Urinary bladder (tissue), 4 donors: ENCODE data around the gene INHBE. TPM values are rescaled to one million over a fixed set of nuclear protein-coding genes. Genes with fewer than 3 reads are reported as not detected.

Source experiments
- DNase-seq: peaks from one replicate; pipeline ENCODE4 v3.0.0-alpha.2; 2015; ENCODE audit errors: extremely low spot score
- H3K27ac ChIP-seq: one replicate; pipeline ENCODE4 v1.5.1; 2013; ENCODE audit warnings: low read depth, mild to moderate bottlenecking, moderate library complexity
- H3K36me3 ChIP-seq: one replicate; pipeline ENCODE4 v1.6.1; 2013; ENCODE audit warnings: mild to moderate bottlenecking, moderate library complexity; ENCODE audit not compliant: insufficient read depth
- H3K4me1 ChIP-seq: one replicate; pipeline ENCODE4 v1.6.1; 2013; ENCODE audit warnings: mild to moderate bottlenecking, moderate library complexity; ENCODE audit not compliant: insufficient read depth
- H3K4me3 ChIP-seq: one replicate; pipeline ENCODE4 v1.5.1; 2013; ENCODE audit warnings: low read depth, low read length
- WGBS: extraction: QIAGEN DNeasy Blood & Tissue Kit; methylation state at CpG from one replicate; pipeline ENCODE4 v1.1.7; 2013; 5-methylcytosine and 5-hydroxymethylcytosine counted together
- polyA plus RNA-seq: library from polyadenylated mRNA; stranded (reverse); fragments of 200-250 nt; gene quantifications from one replicate; pipeline ENCODE4 v1.2.3, GENCODE V29; 2013
- total RNA-seq: library from RNA; depleted of rRNA; stranded (reverse); fragments of >200 nt; gene quantifications from one replicate; pipeline ENCODE4 v1.2.3, GENCODE V29; 2014
- donor health status: healthy with polysubstance abuse.
- donor health status: healthy.

INHBE gene
- total and polyA plus RNA-seq, 2 donors = 0.09 TPM; not detected in 1

DNA sequence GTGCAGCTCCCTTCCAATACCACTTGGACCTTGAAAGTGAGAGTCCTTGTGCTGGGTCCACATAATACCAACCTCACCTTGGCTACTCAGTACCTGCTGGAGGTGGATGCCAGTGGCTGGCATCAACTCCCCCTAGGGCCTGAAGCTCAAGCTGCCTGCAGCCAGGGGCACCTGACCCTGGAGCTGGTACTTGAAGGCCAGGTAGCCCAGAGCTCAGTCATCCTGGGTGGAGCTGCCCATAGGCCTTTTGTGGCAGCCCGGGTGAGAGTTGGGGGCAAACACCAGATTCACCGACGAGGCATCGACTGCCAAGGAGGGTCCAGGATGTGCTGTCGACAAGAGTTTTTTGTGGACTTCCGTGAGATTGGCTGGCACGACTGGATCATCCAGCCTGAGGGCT, 5.7 kb upstream of the INHBE start:
- H3K36me3 ChIP-seq = no peaks in the 10 kb centered on the region
- DNase-seq = no peak
- H3K27ac ChIP-seq = no peak overlapping the region
- no peaks in the 10 kb centered on the region for H3K4me1 ChIP-seq
- H3K4me3 ChIP-seq = no peak overlapping the region
- 97% methylated on average over 7 of the region's 7 CpGs for WGBS

- DNase-seq = no peak
- Histone ChIP-seq H3K36me3 (no peaks in the 10 kb centered on the region), H3K4me1 (no peaks in the 10 kb centered on the region), H3K4me3 (no peak overlapping the region), H3K27ac (no peak overlapping the region)
- 98% methylated on average over 3 of the region's 3 CpGs for WGBS
These were observed 5.0 kb upstream of the INHBE start for GRCh38 chr12:57450057-57450456.

DNA sequence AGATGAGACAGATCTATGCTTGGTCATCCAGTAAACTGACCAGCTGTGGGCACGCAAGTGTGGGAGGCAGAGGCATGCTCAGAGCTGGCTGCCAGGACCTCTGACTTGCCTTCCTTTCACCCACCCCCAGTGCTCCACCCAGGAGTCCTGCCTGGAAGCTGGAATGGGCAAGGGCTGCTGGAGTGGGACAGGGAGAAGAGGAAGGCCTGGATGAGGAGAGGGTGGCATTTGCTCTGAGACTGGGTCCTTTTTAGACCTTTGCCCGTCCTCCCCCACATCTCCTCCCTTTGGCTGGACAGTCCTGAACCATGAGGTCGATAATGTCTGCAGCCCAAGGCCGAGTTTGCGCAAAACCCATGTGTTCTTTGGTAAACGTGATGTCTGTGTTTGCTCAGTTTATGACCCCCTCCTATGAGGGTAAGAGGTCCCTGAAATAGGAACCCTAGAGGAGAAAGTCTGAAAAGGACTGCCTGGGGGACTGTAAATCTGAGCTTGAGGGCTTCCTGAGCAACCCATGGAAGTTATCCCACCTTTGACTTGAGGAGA, 3.8 kb upstream of the INHBE start:
- WGBS = 79% methylated on average over 6 of the region's 6 CpGs
- DNase-seq = no peak
- no peak overlapping the region for H3K27ac ChIP-seq

GRCh38 chr12:57452181-57452936, 2.7 kb upstream of the INHBE start:
- Histone ChIP-seq H3K4me1 (no peaks in the 10 kb centered on the region), H3K36me3 (no peaks in the 10 kb centered on the region), H3K27ac (no peak overlapping the region), H3K4me3 (no peak overlapping the region)
- 16% methylated on average over 9 of the region's 9 CpGs for WGBS
- no peak for DNase-seq

More for the DNA sequence above, 3.8 kb upstream of the INHBE start:
- no peaks in the 10 kb centered on the region for H3K4me1 ChIP-seq
- H3K36me3 ChIP-seq = no peaks in the 10 kb centered on the region
- no peak overlapping the region for H3K4me3 ChIP-seq

GRCh38 chr12:57452937-57453509, 2.1 kb upstream of the INHBE start:
- H3K36me3 ChIP-seq = no peaks in the 10 kb centered on the region
- 23% methylated on average over 7 of the region's 7 CpGs for WGBS
- no peaks in the 10 kb centered on the region for H3K4me1 ChIP-seq
- no peak overlapping the region for H3K4me3 ChIP-seq
- H3K27ac ChIP-seq = no peak overlapping the region
- DNase-seq = no peak

- 96% methylated on average over 2 of the region's 2 CpGs for WGBS
- Histone ChIP-seq H3K4me1 (no peaks in the 10 kb centered on the region), H3K27ac (no peak overlapping the region)
These were observed 918 bp upstream of the INHBE start for GRCh38 chr12:57454213-57454565.

DNA sequence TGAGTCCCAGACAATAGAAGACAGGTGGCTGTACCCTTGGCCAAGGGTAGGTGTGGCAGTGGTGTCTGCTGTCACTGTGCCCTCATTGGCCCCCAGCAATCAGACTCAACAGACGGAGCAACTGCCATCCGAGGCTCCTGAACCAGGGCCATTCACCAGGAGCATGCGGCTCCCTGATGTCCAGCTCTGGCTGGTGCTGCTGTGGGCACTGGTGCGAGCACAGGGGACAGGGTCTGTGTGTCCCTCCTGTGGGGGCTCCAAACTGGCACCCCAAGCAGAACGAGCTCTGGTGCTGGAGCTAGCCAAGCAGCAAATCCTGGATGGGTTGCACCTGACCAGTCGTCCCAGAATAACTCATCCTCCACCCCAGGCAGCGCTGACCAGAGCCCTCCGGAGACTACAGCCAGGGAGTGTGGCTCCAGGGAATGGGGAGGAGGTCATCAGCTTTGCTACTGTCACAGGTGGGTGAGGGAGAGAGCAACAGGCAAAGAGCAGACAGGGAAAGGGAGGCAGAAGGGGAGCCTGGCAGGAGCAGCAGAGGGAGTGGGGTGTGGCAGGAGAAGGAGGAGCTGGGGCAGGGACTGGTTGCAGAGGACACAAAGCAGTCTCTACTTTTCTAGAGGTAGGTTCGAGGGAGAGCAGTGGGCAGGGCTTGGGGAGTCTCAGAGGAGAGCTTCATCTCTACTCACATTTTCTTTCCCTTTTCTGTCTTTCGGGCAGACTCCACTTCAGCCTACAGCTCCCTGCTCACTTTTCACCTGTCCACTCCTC, 452 bp downstream of the INHBE start:
- DNase-seq = no peak
- no peak overlapping the region for H3K4me3 ChIP-seq
- H3K4me1 ChIP-seq = no peaks in the 10 kb centered on the region
- H3K36me3 ChIP-seq = no peaks in the 10 kb centered on the region
- no peak overlapping the region for H3K27ac ChIP-seq
- 50% methylated on average over 10 of the region's 10 CpGs for WGBS

More at GRCh38 chr12:57454213-57454565, 918 bp upstream of the INHBE start:
- H3K36me3 ChIP-seq = no peaks in the 10 kb centered on the region
- DNase-seq = no peak
- no peak overlapping the region for H3K4me3 ChIP-seq

DNA sequence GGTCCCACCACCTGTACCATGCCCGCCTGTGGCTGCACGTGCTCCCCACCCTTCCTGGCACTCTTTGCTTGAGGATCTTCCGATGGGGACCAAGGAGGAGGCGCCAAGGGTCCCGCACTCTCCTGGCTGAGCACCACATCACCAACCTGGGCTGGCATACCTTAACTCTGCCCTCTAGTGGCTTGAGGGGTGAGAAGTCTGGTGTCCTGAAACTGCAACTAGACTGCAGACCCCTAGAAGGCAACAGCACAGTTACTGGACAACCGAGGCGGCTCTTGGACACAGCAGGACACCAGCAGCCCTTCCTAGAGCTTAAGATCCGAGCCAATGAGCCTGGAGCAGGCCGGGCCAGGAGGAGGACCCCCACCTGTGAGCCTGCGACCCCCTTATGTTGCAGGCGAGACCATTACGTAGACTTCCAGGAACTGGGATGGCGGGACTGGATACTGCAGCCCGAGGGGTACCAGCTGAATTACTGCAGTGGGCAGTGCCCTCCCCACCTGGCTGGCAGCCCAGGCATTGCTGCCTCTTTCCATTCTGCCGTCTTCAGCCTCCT, 1.1 kb downstream of the INHBE start:
- Histone ChIP-seq H3K36me3 (no peaks in the 10 kb centered on the region), H3K4me3 (no peak overlapping the region), H3K4me1 (no peaks in the 10 kb centered on the region), H3K27ac (no peak overlapping the region)
- 38% methylated on average over 15 of the region's 15 CpGs for WGBS
- no peak for DNase-seq

DNA sequence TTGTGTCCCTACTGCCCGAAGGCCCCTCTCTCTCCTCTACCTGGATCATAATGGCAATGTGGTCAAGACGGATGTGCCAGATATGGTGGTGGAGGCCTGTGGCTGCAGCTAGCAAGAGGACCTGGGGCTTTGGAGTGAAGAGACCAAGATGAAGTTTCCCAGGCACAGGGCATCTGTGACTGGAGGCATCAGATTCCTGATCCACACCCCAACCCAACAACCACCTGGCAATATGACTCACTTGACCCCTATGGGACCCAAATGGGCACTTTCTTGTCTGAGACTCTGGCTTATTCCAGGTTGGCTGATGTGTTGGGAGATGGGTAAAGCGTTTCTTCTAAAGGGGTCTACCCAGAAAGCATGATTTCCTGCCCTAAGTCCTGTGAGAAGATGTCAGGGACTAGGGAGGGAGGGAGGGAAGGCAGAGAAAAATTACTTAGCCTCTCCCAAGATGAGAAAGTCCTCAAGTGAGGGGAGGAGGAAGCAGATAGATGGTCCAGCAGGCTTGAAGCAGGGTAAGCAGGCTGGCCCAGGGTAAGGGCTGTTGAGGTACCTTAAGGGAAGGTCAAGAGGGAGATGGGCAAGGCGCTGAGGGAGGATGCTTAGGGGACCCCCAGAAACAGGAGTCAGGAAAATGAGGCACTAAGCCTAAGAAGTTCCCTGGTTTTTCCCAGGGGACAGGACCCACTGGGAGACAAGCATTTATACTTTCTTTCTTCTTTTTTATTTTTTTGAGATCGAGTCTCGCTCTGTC, 1.8 kb downstream of the INHBE start:
- 89% methylated on average over 6 of the region's 6 CpGs for WGBS
- no peak overlapping the region for H3K4me3 ChIP-seq
- no peaks in the 10 kb centered on the region for H3K4me1 ChIP-seq

GRCh38 chr12:57458665-57459054, 3.6 kb downstream of the INHBE start:
- H3K4me3 ChIP-seq = no peak overlapping the region
- no peaks in the 10 kb centered on the region for H3K36me3 ChIP-seq
- 25% methylated on average over 3 of the region's 3 CpGs for WGBS
- H3K4me1 ChIP-seq = no peaks in the 10 kb centered on the region
- DNase-seq = no peak
- H3K27ac ChIP-seq = no peak overlapping the region

More for the DNA sequence above, 1.8 kb downstream of the INHBE start:
- no peaks in the 10 kb centered on the region for H3K36me3 ChIP-seq
- no peak overlapping the region for H3K27ac ChIP-seq
- DNase-seq = no peak

- peak overlapping the region; percentile 43 for H3K27ac ChIP-seq
- no peaks in the 10 kb centered on the region for H3K4me1 ChIP-seq
- WGBS = under 1% methylated on average over 24 of the region's 24 CpGs
- H3K4me3 ChIP-seq = peak overlapping the region; percentile 61
- peak; percentile 92 for DNase-seq
- H3K36me3 ChIP-seq = no peaks in the 10 kb centered on the region
These were observed 4.1 kb downstream of the INHBE start for GRCh38 chr12:57459055-57459749.

GRCh38 chr12:57459750-57460467, 4.8 kb downstream of the INHBE start, which contains the start of gene GLI1:
TSS of gene GLI1 (plus strand) at chr12:57459785. CDS start at chr12:57463692, 3,907 bp downstream.
- no peak for DNase-seq
- H3K36me3 ChIP-seq = no peaks in the 10 kb centered on the region
- peak within 1 kb of the TSS; percentile 43 for H3K27ac ChIP-seq
- peak within 1 kb of the TSS; percentile 61 for H3K4me3 ChIP-seq
- WGBS = under 1% methylated on average over 36 of the region's 36 CpGs
- no peaks in the 10 kb centered on the region for H3K4me1 ChIP-seq
